NB4 (cell line): ENCODE results near the gene KLHDC7A.

Experiments used
- DNase-seq: peaks from one replicate; pipeline ENCODE4 v3.0.0; 2010; ENCODE audit warnings: low read depth
- H3K4me3 ChIP-seq: one replicate; pipeline ENCODE4 v1.5.1; 2011; ENCODE audit warnings: mild to moderate bottlenecking, low read depth, low read length, moderate library complexity
- MAX ChIP-seq: IDR thresholded peaks from 2 replicates; pipeline ENCODE4 v1.6.1; 2011; ENCODE audit warnings: low read depth, low read length
- MYC ChIP-seq: IDR thresholded peaks from 2 replicates; pipeline ENCODE4 v1.6.1; 2011; ENCODE audit warnings: low read depth, low read length
- POLR2A ChIP-seq: IDR thresholded peaks from 2 replicates; pipeline ENCODE4 v1.6.1; 2011; ENCODE audit warnings: mild to moderate bottlenecking; ENCODE audit not compliant: insufficient read length; ENCODE audit errors: extremely low read depth
- TF ChIP-seq, protein P1 (sequence below): IDR thresholded peaks from one replicate; pipeline ENCODE4 v1.5.1; 2012; ENCODE audit warnings: low read depth, low read length

The KLHDC7A gene

DNA sequence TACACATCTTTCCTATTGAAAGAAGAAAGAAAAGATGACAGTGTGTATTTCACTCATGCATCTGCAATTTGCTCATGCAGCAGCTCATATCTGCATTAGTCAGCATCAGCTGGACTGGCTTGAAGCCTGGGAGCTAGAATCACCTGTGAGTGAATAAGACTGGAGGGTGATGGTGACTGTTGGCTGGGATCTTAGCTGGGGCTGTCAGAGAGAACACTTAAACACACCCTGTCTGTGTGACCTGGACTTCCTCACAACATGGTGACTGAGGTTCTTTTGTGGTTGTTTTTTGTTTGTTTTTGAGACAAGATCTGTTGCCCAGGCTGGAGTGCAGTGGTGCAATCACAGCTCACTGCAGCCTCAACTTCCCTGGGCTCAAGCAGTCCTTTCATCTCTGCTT lies 24.9 kb downstream of the KLHDC7A start:
- H3K4me3 ChIP-seq: no peak overlapping the region
- TF ChIP-seq MYC (no peak), MAX (no peak), POLR2A (no peak)
- TF ChIP-seq, protein P1, sequence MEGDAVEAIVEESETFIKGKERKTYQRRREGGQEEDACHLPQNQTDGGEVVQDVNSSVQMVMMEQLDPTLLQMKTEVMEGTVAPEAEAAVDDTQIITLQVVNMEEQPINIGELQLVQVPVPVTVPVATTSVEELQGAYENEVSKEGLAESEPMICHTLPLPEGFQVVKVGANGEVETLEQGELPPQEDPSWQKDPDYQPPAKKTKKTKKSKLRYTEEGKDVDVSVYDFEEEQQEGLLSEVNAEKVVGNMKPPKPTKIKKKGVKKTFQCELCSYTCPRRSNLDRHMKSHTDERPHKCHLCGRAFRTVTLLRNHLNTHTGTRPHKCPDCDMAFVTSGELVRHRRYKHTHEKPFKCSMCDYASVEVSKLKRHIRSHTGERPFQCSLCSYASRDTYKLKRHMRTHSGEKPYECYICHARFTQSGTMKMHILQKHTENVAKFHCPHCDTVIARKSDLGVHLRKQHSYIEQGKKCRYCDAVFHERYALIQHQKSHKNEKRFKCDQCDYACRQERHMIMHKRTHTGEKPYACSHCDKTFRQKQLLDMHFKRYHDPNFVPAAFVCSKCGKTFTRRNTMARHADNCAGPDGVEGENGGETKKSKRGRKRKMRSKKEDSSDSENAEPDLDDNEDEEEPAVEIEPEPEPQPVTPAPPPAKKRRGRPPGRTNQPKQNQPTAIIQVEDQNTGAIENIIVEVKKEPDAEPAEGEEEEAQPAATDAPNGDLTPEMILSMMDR: no peak
- DNase-seq: no peak

DNA sequence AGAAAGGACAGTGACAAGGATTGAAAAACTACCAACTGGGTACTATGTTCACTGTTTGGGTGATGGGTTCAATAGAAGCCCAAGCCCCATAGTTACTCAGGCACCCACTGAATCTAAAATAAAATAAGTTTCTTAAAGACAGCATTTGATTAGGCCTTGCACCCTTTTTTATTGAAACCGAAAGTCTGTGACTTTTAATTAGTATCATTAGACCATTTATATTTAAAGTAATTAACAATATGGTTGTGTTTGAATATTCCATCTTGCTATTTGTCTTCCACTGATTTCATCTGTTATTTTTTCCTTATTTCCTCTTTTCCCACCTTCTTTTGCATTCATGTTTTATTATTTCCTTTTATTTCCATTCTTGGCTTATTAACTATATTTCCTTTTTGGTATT lies 27.4 kb downstream of the KLHDC7A start:
- TF ChIP-seq, protein P1: no peak
- TF ChIP-seq MYC (no peak), POLR2A (no peak), MAX (no peak)
- H3K4me3 ChIP-seq: no peak overlapping the region
- DNase-seq: no peak

GRCh38 chr1:18511149-18511873 lies 30.6 kb downstream of the KLHDC7A start:
- no peak for DNase-seq
- no peak overlapping the region for H3K4me3 ChIP-seq
- TF ChIP-seq POLR2A (no peak), MYC (no peak), MAX (no peak)
- TF ChIP-seq, protein P1: no peak

GRCh38 chr1:18511874-18512150 lies 31.1 kb downstream of the KLHDC7A start:
- DNase-seq: no peak
- TF ChIP-seq POLR2A (no peak), MAX (no peak), MYC (no peak)
- TF ChIP-seq, protein P1: no peak
- H3K4me3 ChIP-seq: no peak overlapping the region

GRCh38 chr1:18512883-18513282 lies 32.2 kb downstream of the KLHDC7A start:
- DNase-seq: no peak
- H3K4me3 ChIP-seq: no peak overlapping the region
- TF ChIP-seq, protein P1: no peak
- TF ChIP-seq POLR2A (no peak), MYC (no peak), MAX (no peak)

DNA sequence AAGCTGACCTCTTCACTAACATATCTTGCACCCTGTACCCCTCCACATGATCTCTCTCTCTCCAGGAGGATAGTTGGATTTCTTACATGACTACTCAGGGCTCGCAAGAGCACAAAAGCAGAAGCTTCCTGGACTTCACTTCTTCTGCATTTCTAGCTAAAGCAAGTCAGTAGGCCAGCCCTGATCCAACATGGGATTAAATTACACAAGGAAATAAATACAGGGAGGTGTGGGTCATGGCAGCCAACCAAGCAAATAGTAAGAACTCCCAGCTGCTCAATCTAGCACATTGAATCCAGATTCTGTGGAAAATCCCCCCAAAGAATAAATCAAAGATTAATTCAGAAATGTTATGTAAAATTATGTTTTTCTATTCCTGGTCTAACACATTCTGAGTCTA lies 33.3 kb downstream of the KLHDC7A start:
- no peak for TF ChIP-seq POLR2A
- TF ChIP-seq MYC: no peak
- TF ChIP-seq MAX: no peak
- TF ChIP-seq, protein P1: no peak
- DNase-seq: no peak
- H3K4me3 ChIP-seq: no peak overlapping the region
